ENCODE data around the gene TFF1. TPM values are rescaled to one million over a fixed set of nuclear protein-coding genes. Genes with fewer than 3 reads are reported as not detected.

Gene TFF1
- total RNA-seq, 4 donors from 2014 or later: not detected

GRCh38 chr21:42350318-42350910 lies 15.9 kb downstream of the TFF1 start:
- ATAC-seq (ENCODE audit: low FRiP score) (no peak), DNase-seq (ENCODE audit: low spot score) (no peak)
- TF ChIP-seq, protein P1, sequence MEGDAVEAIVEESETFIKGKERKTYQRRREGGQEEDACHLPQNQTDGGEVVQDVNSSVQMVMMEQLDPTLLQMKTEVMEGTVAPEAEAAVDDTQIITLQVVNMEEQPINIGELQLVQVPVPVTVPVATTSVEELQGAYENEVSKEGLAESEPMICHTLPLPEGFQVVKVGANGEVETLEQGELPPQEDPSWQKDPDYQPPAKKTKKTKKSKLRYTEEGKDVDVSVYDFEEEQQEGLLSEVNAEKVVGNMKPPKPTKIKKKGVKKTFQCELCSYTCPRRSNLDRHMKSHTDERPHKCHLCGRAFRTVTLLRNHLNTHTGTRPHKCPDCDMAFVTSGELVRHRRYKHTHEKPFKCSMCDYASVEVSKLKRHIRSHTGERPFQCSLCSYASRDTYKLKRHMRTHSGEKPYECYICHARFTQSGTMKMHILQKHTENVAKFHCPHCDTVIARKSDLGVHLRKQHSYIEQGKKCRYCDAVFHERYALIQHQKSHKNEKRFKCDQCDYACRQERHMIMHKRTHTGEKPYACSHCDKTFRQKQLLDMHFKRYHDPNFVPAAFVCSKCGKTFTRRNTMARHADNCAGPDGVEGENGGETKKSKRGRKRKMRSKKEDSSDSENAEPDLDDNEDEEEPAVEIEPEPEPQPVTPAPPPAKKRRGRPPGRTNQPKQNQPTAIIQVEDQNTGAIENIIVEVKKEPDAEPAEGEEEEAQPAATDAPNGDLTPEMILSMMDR (IDR thresholded peaks at IDR 0.05): no peak

DNA sequence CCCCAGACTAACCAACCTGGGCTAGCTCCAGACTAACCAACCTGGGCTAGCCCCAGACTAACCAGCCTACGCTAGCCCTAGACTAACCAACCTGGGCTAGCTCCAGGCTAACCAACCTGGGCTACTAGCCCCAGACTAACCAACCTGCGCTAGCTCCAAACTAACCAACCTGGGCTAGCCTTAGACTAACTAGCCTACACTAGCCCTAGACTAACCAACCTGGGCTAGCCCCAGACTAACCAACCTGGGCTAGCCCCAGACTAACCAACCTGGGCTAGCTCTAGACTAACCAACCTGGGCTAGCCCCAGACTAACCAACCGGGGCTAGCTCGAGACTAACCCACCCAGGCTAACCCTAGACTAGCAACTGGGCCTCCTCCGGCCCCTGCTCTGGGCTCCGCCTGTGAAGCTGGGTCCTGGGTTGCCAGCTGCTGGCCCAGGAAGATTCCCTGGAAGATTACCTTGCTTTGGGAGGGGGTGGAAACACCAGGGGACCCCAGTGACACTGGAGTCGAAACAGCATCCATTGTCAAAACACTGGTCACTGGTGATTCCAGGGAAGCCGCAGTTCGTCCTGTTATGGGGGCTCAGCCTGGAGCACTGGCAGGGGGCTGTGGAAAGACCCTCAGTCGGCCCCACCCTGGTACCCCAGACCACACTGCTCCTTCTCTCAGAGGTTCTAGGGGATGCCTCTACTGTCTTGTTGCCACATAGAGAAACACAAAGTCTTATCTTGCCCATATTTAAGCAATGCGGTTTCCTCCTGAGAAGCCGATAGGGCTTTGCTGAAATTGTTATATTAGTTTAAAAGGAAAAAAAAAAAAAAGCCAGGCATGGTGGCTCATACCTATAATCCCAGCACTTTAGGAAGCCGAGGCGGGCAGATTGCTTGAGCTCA lies 16.7 kb downstream of the TFF1 start:
- TF ChIP-seq, protein P1 (IDR thresholded peaks at IDR 0.05): no peak
- DNase-seq (ENCODE audit: low spot score) (no peak), ATAC-seq (ENCODE audit: low FRiP score) (no peak)

- ATAC-seq (ENCODE audit: low FRiP score) (no peak), DNase-seq (ENCODE audit: low spot score) (no peak)
- TF ChIP-seq, protein P1 (IDR thresholded peaks at IDR 0.05): no peak
Observed at GRCh38 chr21:42348762-42349161, 17.6 kb downstream of the TFF1 start.

- no peak for DNase-seq (ENCODE audit: low spot score)
- no peak for ATAC-seq (ENCODE audit: low FRiP score)
- TF ChIP-seq, protein P1 (IDR thresholded peaks at IDR 0.05): no peak
Observed at GRCh38 chr21:42347601-42348327, 18.6 kb downstream of the TFF1 start.

DNA sequence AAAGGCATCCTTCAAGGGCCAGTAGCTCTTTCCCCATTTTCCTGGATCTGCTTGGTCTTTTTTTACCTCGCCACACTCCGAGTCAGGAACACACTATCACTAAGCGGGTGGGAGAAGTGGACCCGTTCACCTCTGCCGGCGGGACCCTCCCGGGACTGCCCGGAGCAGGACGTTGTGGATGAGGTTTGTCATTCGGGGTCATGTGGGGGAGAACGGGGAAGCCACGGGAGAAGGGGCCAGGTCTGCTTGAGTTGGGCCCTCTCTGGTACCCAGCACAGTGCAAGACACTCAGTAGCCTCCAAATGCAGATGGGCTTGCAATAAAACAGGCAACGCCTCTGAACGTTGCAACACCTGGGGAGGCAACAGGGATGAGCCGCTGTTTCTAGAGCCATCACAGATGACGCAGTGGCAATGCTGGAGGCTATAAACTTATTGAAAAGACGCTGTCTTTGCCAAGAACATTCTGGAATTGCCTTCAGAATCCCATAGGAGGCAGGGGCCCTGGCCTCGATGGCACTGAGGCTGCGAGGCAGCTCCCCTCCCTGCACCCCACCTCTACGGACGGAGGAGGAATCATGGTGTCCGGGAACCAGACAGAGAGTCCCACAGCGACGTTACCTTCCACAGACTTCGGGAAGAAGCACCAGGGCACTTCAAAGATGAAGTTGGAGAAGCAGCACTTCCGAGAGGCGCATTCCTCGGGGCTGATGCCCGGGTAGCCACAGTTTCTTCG lies 19.3 kb downstream of the TFF1 start:
- ATAC-seq (ENCODE audit: low FRiP score) (no peak), DNase-seq (ENCODE audit: low spot score) (no peak)
- TF ChIP-seq, protein P1 (IDR thresholded peaks at IDR 0.05): no peak

GRCh38 chr21:42346441-42346840 lies 19.9 kb downstream of the TFF1 start:
- no peak for DNase-seq (ENCODE audit: low spot score)
- no peak for ATAC-seq (ENCODE audit: low FRiP score)
- TF ChIP-seq, protein P1 (IDR thresholded peaks at IDR 0.05): no peak
